ENCODE measurements around the gene PARD3.

The PARD3 gene

DNA sequence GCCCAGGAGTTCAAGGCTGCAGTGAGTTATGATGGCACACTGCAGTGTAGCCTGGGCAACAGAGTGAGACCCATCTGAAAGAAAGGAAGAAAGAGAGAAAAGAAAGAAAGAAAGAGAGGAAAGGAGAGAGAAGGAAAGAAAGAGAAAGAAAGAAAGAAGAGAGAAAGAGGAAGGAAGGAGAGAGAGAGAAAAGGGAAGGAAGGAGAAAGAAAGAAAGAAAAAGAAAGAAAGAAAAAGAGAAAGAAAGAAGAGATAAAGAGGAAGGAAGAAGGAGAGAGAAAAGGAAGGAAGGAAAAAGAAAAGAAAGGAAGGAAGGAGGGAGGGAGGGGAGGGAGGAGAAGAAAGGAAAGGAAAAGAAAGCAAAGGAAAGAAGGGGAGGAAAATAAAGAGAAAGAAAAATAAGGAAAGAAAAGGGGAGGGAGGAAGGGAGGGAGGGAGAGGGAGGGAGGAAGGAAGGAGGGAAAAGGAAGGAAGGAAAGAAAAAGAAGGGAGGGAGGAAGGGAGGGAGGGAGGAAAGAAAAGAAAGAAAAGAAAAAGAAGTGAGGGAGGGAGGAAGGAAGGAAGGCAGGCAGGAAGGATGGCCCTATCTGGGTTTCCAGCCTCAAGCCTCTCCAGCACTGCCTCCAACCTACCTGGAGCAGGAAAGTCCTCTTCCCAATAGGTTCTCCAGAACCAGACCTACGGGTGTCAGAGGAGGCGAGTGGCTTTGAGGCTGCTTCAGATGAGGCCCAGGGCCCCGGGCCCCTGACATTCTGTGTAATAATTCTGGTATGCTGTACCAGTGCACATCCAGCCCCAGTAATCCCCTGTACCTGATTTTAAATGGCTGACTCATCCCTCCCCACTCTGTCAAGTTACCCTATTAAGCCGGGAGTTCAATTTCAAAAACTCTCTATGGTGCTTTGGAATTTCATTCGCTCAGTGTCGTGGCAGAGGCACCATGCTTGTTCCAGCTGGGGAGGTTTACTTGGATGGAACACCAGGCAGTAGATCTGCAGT is 6.8 kb upstream of the PARD3 start:
- no peak for DNase-seq

DNA sequence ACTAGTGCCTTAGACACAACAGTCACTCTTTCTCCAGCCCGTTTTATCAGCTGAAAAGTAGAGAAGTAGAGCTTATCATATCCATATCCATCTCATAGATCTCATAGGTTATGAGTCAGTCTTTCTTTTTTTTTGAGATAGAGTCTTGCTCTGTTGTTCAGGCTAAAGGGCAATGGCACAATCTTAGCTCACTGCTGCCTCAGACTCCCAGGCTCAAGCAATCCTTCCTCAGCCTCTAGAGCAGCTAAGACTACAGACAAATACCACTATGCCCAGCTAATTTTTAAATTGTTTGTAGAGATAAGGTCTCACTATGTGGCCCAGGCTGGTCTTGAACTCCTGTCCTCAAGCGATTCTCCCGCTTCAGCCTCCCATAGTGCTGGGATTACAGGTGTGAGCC is 2.5 kb upstream of the PARD3 start:
- no peak for DNase-seq

DNA sequence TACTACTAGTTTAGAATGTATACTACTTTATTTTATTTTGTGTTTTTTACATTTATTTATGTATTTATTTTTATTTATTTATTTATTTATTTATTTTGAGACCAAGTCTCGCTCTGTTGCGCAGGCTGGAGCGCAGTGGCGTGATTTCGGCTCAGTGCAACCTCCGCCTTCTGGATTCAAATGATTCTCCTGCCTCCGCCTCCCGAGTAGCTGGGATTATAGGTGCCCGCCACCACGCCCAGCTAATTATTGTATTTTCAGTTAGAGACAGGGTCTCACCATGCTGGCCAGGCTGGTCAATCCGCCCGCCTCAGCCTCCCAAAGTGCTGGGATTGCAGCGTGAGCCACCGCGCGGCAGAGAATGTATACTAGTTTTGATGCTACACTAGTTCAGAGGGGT is 2.0 kb upstream of the PARD3 start:
- no peak for DNase-seq

DNA sequence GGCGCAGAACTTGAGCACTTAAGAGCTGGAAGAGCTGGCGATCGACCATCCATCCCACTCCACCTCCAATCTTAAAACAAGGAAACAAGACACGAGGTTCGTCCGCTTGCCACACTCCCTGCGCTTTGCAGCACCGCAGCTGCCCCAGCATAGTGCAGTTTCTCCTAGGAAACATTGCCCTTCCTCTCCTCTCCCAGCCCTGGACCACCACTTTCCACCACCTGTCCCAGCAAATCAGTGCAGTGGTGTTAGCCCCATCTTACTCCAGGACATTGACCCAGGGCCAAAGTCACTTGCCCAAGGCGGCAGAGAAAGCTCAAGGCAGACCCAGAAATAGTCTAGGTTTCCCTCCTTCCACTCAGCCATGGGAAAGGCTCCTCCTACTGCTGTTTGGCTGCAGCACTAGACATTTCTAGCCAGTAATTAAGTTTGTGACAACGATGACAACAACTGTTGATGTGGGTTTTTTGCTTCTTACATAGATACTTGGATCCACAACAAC is 1.5 kb upstream of the PARD3 start:
- DNase-seq = no peak

DNA sequence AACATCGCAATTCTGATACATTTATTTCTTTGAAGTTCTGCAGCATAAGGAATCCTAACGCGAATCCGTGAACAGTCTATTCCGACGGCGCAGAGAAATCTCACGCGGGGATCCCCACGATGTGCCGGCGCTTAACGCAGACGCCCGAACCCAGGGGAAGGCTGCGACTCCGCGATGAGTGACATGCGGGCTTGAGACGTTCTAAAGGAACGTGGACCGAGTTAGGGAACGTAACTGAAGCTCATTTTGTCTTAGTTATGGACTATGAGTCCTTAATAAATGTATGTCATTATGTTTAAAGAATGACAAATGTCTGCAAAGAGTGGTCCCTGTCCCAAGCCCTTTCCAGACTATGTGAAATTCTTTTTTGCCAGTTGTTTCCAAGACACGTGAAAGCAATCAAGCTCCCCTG is 995 bp upstream of the PARD3 start:
- no peak for DNase-seq

DNA sequence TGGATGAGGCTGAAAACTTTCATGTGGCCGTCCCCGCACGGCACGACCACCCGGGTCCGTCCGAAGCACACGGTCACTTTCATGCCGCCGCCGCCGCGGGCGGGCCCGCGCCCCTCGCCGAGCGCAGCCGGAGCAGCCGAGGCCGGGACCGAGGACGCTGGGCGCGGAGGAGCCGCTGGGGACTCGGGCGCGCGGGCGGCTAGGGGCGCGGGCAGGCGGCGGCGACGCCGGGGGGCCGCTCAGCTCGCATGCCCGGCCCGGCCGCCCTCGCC is 247 bp downstream of the PARD3 start:
- no peak for DNase-seq

DNA sequence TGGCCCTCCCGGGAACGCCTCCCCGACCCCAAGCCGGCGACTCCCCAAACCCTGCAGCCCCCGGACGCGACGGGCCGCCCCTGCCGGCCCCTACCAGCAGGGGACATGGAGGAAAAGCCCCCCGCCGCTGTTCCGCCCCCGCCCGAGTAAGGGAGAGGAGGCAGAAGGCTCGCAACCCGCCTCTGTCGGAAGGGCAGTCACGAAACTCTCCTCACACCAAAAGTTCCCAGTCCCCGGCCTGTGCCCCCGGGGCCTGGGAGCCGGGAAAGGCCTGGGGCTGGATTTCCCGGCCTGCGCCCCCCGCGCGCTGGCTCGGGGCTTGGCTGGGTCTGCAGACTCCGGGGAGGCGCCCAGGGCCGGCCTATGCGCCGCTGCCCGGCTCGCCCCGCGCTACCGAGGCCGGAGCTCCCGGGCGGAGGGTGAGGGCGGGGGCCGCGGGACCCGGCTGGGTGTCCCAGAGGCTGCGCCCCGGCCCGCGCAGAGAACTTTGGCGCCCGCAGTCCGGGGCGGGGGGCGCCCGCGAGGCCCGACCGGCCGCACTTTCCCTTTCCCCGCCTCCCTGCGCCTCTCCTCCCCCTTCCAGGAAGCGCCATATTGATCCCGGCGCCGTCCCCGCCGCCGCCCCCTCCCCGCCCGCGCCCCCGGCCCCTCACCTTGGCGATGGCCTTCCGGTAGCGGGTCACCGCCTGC is 728 bp downstream of the PARD3 start:
- DNase-seq = no peak

DNA sequence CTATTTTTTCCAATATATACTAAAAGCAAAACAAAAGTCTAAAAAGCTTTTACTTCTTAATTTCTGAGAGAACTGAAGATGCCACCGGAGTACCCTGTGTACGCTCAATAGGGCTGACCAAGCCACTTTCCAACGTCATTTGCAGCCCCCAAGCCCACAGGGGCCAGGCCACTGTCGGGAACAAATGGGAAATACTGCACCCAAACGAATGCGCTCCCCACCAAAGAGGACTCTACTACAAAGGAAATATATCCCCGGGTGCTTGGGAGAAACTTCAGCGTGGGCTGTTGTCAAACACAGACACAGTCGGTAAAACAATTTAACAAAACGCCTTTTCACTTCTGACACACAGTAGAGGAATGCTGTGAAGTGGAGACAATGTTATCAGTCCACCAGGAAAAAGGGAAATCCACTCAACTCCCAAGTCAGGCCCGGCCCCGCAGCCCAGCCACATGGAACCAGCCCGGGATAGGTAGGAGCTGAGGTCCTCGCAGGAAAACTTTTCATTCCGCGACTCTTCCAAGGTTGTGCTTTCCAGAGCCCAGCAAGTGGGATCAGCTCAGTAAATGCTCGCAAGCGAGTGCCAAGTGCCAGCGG is 1.4 kb downstream of the PARD3 start:
- DNase-seq = no peak

DNA sequence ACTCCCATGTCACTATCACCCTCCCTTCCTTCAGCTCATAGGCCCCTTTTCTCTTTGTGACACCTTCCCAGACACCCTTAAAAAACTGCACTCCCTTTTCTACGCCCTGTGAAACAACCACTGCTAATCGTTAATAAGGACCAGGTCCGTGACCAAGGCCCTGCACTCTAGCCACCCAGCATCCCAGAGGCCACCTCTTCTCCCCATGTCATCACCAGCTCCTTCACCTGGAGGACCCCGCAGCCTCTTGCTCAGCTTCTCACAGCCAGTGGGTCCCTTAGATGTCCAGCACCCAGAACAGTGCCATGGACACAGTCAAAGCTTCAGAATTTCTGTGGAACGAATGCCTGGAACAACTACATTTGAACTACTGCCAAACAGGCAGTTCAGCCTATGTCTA is 2.3 kb downstream of the PARD3 start:
- DNase-seq = no peak

DNA sequence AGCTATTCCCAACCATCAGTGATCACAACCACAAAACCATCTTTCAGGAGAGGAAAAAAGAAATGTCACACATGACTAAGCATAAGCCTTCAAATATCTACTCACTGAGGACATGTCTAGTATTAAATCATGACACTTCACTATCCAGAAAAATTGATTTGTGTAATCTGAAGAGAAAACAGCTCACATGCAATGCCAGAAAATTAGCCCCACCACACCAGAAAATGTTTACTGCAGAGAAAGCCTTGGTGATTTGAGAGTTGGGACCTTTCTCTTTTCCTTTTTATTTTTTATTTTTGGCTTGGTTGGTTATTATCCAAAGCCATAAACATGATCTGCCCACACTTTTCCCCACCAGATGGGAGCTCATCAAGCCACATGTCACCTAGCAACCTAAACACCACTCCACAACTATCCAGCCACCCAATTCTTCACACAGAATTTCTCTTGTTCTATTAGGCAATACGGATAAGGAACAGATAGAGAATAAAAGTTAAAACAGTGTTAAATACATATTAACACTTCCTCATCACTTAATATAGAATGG is 3.1 kb downstream of the PARD3 start:
- no peak for DNase-seq

DNA sequence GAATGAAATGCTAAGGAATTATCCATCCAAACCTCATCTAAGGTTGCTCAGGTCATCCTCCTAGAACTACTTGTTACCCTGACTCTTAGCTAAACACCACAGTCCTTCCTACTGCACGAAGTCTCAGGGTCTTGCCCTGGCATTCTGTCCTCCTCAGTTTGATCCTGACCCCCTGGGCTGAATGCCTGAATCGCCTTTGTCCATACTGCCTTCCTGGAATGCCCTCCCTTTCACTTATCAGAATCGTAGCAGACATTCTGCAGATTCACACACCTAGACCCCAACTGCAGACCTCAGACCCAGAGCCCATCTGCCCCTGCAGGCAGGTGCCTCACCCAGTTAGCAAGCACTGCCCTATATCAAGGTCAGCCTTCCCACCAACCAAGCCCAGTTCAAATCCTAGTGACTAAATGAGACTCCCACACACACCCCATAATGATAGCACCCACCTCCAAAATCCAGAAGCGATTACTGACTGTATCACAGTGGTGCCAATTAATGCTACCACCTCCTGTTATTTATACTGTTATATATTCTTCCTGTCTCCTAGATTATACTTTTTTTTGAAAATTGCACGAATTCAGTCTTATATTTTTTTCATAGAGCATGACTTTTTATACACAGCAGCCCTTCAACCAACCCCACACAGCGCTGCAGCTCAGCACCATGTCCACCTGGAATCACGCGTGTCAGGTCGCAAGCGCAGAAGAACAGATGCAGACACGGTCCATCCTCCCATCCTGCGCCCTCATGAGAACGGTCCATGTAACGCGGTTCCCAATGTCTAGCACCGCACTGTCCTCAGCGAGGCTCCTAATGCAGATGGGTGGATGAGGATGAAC is 3.7 kb downstream of the PARD3 start:
- no peak for DNase-seq

DNA sequence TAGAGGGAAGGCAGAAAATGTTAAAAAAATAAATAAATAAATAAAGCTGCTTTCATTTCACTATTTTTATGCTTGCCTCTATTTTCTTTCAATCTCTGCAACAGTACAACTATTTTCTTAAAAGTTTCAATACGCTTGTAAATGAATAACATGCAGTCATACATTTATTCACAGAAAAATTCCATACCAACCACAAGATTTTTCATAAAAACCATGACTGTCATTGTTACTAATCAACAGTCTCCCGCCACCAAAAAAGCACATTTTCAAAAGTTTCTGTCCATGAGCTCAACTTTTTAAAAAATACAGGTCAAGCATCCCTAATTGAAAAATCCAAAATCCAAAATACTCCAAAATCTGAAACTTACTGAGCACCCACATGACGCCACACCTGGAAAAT is 5.3 kb downstream of the PARD3 start:
- DNase-seq = no peak

DNA sequence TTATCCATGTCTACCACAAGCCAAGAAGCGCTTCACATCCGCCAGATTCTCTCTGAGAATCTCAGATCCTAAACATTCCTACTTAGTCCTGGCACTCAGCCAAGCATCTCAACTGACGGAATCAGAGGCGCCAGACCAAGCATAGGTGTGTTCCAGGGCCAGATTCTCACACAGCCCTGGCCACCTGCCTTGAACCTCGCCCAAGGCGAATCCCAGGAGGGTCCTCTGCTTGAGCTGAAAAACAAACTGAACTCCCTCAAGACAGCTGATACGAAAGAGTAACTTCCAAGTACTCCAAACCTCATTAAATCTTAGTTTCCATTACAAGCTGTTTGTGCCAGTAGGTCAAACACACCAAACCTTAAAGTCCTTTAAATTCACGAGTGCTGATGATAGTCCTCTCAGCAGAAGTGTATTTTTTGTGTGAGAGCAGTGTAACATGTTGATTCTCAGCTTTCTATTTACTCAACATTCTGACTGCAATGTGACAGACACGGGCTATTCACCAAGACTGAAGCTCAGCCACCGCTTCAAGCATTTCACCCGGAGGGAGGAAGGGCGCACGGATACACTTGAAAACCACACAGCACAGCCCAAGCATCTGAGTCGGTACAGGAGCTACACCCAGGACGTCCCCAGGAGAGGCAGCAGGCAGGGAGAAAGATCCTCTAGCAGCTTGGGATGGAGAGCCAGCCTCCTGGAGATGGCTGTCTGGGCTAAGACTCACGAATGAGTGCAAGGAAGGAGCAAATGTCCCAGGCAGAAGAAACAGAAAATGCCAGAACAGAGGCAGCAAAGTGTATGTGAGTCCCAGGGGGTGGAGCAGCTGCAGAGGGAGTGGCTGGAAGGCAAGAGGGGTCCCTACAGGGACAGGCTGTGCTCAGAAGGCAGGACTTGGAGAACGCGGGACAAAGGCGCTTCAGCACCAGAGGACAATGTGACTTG is 6.0 kb downstream of the PARD3 start:
- no peak for DNase-seq

DNA sequence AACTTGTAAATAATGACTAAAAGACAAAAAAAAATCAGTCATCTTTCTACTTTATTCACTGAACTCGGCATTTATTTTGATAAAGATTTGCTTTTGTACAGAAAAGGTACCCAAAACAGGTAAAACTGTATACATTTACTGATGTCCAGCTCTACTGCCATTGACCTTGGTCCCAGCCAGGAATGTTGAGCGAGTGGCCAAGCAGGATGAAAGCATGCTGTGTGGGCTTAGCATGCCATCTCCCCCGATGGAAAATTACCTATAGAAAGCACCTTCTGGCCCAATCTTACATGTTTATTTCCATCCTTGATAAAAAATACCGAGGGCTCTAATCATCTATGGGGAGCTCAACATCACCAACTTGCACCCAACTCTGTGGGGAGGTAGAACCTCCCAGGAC is 6.8 kb downstream of the PARD3 start:
- DNase-seq = no peak

DNA sequence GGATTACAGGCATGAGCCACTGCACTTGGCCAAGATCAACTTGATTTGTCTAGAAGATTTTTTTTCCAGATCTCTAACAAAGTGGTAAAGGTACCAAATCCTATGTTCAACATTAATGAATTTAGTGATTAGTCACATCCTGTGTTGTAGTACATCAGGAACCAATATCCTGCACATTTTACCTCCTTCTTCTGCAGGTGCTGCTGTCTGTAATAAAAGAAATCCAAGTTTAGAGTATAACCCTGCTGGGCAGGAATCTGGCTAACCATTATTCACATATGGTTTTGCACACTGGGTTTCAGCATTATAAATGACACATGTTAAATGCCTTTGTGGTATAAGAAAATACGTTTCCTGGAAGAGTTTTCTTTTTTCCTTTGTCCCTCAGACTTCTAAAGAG is 10.8 kb downstream of the PARD3 start:
- DNase-seq = no peak

DNA sequence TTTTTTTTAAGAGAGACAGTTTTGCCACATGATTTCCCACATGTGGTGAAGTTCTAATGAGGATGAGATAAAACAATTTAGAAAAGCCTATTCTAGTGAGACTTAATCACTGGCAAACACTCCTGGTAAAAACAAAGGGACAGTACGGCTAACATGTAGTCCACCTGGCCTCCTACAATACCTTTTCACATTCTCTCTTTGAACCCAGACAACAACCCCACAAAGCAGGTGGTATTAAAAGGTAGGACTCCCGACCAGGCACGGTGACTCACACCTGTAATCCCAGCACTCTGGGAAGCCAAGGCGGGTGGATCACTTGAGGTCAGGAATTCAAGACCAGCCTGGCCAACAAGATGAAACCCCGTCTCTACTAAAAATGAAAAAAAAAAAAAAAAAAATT is 12.4 kb downstream of the PARD3 start:
- no peak for DNase-seq

DNA sequence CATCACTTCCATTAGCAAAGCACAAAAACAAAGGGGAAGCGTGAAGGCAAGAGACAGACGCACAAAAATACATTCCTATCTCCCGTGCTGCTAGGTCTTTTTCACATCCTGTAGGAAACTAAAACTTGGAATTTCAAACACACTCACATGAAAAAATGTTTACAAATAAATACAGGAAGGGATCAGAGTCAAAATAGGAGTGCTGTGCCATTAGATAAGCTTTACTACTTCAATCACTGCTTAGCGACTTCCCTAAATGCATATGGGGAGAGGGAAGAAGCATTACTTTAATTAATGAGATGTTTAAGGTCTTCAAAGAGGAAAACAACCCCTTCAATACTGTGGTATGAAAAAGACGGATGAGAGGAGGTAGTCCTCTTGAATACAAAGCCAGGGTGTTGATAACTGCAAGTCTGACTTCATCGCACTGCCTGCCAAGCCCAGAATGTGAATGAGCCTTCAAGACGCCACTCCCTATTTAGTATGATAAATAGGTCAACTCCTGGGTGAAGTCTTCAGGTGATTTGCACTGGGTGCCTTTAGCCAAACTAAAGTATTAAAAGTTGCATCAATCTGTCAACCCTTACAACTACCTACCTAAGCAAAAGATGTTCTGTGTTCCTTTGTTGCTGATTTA is 13.9 kb downstream of the PARD3 start:
- no peak for DNase-seq

DNA sequence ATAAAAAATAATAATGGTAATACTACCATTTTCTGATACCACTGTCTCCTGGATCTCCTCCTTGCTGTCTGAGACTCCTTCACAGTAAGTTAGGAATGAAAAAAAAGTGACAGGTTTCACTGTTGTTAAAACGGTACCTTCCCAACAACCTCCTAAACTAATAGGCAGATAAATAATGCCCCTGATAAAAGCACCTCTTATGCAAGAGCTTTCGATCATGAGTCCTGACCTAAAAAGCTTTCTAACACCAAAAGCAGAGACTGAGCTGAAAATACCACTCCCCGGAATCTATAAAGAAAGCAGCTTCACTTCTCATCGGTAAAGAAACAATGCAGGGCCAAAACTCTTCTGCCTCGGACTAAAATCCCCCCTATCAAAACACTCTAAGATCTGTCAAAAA is 14.5 kb downstream of the PARD3 start:
- no peak for DNase-seq

DNA sequence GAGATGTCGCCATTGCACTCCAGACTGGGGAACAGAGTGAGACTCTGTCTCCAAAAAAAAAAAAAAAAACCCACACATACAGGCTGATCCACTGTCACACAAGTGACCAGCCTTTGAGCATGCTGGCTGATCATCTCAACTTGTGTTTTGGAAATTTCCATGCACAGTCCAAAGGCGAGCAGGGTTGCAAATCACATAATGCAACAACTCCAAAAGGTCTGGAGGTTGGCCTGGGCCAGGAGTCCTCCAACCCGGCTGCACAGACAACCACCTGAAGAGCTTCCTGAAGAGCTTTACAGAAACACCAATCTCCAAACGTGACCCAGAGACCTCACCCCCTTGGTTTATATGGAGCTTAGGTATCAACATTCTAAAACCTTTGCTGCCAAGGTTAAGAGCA is 16.4 kb downstream of the PARD3 start:
- no peak for DNase-seq

DNA sequence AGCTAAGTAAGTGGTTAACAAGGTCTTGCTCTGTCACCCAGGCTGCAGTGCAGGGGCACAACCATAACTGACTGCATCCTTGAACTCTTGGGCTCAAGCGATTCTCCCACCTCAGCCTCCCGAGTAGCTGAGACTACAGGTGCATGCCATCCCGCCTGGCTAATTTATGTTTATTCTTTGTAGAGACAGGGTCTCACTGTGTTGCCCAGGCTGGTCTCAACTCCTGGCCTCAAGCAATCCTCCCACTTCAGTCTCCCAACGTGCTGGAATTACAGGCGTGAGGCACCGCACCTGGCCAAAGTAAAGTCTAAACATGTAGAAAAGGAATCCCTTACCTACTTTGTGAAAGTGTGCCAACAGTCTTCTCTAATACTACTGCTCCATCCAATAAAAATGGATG is 17.9 kb downstream of the PARD3 start:
- DNase-seq = no peak

DNA sequence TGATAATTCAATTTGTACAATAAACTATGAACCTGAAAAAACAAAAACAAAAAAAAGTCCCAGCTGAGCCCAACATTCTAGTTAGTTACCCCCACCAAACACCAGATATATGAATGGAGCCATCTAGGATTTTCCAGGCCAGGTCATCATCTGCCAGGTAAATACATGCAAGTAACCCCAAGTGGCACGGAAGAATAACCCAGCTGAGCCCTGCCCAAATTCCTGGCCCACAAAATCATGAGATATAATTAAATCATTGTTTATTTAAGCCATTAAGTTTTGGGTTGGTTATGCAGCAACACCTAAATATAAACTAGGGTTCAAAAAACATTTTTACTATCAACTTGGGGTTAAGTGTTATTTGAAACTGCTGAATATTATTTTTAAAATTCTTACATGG is 19.0 kb downstream of the PARD3 start:
- DNase-seq = no peak
